NT2/D1 (cell line): ENCODE measurements around the gene PDZD4.

Experiments used
- YY1 ChIP-seq: IDR thresholded peaks from 2 replicates; pipeline ENCODE4 v1.6.1; 2011; ENCODE audit not compliant: insufficient read length, insufficient read depth
- ZNF274 ChIP-seq: IDR thresholded peaks from 2 replicates; pipeline ENCODE4 v1.6.1; 2011; ENCODE audit warnings: mild to moderate bottlenecking, low read depth, low read length

DNA sequence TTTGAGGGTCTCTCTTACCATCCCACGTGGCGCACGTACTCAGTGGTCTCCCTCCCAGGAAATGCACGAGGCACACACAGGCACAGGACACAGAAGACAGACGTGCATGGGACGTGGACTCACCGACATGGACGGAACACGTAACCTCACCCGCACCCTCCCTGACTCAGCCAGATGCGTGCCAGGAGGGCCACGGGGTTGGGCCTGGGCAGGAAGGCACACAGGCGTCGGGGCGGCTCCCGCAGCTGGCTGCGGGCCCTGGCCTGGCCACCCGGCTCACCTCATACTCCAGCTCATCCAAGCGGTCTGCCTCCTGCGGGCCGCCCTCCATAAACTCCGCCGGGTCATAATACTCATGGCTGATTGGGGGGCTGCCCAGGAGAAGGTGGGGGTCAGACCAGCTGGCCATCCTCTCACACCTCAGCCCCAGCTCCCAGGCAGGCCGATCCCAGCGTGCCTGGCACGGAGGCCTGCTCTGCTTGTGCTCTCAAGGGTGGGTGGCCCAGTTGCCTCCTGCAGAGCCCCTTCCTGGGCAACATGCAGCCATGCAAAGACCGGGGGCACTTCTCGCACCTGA, 23.3 kb downstream of the PDZD4 start:
- TF ChIP-seq YY1: no peak
- TF ChIP-seq ZNF274: no peak
